GM11168 (cell line): ENCODE data around the gene NPAS2.

Experiments used
- in situ Hi-C: fragments of 300-500 bp; cut with MboI; formaldehyde crosslinking; loops from one replicate; pipeline ENCODE4 v1.12.0; 2022; ENCODE audit warnings: low sequenced_read_pairs; ENCODE audit not compliant: unreplicated experiment

The NPAS2 gene

DNA sequence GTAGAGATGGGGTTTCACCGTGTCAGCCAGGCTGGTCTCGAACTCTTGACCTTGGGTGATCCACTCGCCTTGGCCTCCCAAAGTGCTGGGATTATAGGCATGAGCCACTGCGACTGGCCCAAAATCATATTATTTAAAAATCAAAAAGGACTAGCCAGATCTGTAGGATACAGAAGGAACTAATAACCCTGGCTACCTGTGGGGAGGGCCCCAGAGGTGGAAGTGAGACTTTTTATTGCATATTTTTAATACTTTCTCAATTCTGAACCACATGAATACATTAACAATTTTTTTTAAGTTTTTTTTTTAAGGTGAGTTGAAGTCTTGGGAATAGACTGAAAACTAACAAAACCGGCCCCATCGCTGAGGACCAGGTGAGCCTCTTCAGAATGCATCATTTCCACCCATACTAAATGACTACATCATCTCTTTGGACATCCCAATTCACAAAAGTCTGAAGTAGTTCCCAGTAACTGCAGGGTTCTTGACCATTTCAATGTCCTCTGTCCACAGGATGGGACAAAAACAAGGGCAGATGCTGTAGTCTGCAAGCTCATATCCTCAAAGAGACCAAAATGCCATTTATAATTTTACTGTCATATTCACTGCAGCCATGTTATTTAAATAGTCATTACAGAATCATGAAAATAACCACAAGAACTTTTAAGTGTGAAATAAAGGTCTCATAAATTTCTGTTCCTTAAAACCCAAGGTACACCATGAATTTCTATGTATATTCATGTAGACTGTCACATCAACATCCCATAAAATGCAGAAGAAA, 203.6 kb downstream of the NPAS2 start:
- in situ Hi-C loops, result no loop called here

DNA sequence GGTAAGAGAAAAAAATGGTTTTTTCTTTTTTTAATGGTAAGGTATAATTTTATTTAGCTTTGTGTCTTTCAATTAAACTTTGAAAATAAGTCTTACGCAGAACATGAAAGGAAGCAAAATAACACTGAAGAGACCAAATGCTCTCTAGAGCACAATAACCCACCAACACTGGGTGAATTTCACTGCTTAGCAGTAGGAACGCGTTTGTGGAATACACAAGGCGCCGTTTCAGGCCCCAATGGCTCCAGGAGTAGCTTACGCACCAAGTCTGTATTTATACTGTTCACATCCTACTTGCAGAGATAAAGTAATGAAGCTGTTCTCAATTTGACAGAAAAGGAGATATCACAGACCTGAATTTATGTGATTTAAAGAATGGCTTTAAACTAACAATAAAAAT, 205.6 kb downstream of the NPAS2 start:
- in situ Hi-C loops, result no loop called here

DNA sequence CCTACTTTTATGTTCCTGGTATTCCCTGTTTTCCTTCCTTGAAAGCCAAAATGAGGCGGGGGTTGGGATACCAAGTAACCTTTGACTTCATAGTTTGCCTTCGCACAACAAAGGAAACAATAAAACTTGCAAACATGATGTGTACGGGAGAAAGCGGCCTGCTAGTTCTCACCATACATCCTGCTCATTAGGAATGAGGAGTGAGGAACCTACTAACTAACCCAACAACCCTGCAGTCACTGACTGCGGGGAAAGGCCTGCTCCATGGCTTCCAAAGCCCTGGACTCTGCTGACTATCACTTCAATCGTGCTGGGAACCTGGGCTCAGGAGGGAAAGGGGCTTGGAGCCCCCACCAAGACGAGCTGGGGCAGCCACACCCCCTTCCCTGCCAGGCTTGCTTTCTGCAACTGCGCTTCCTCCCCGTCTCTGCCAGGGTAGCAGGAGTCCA, 206.3 kb downstream of the NPAS2 start:
- in situ Hi-C loops, result no loop called here

DNA sequence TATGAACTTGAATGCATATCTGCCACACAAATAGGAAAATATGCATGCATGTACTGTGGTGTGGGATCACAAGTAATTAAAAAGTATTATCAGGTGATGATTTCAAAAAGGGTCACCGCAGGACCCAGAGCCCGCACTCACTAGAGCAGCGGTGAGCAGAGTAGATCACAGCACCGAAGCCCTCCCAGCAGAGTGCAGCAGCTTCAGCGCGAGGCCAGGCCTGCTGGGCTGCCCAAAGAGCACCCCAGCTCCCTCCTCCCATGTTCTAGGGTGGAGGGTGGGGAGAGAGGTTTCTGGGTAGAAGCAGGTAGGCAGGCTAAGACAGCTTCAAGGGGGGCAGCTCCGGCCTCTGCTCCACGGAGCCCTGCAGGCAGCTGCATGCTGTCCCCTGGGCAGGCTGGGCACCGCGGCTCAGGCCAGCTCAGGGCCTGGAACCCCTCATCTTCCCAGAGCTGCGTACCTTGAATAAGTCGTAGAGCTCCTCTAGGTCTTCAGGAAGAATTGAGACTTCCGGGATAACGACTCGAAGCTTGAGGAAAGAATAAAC, 207.1 kb downstream of the NPAS2 start:
- in situ Hi-C loops, result no loop called here

DNA sequence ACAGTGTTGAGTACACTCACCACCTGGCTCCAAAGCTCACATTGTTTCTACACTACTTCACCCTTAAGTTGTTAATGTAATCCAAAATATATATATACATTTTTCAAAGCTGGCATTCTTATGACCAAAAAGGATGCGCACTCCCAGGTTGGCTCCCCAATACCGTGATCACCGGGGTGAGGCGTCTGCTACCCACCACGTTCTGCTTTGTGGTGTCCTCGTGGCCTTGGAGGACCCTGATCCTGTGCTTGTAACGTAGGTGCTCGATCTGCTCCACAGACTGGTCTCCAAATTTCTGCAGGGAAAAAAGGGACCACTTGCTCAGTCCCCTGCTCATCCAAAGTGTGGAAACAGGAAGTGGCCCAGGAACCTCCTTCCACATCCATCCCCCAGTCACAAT, 207.9 kb downstream of the NPAS2 start:
- in situ Hi-C loops, result no loop called here

DNA sequence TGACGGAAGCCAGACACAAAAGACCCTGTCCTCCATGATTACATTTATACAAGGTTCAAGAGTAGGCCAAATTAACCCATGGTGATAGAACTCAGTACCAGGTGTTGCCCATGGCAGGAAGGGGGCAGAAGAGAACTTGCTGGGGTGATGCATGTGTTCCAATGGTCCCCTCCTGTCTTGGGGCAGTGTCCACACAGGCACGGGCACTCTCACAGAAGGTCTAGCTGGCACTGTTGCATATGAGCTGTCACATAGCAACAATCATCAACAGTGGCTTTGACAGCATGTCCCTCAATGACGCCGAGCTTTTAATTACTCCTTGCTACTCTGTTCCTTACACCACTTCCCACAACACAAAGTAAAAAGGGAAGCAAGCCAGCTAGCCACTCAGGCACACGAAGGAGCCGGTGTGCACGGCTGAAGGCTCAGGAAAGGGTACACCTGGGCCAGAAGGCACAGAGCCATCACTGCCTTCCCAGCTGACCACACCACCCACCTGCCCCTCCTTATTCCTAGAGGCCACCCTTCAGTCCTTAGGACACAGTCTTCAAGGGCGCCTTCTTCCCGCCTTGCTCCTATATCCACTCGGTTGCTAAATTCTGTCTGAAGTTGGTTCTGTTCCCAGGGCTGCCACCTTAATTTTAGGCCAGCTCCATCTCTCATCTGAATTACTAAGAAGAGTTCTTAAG, 211.1 kb downstream of the NPAS2 start:
- in situ Hi-C loops, result no loop called here

DNA sequence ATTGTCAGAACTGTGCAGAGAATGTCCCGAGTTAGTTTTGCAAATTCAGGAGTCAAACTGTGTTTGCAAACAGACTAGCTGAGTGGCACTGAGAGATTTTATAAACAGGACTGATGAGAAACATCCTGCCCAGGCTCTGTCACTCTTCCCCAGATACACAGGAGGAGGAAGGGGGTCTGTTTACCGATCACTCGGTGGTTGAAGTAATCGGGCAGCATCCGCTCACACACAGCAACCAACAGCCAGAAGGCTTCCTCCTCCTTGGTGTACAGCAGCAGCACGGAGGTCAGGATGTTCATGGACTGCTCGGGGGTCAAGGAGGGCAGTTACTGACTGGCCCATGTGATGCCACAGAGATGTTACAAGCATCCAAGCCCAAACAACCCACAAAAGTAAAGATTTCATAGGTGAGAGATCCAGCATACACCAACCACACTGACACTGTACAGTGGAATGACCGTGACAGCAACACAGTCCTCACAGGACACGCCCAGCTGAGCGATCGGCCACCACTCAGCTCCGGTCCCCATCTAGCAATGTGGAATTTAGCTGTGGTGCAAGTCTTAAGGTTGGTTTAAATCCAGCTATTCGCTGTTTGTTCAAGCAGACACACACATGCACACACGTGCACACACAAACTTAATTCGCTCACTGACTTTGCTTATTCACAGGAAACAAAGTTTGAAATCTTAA, 212.3 kb downstream of the NPAS2 start:
- in situ Hi-C loops, result no loop called here

DNA sequence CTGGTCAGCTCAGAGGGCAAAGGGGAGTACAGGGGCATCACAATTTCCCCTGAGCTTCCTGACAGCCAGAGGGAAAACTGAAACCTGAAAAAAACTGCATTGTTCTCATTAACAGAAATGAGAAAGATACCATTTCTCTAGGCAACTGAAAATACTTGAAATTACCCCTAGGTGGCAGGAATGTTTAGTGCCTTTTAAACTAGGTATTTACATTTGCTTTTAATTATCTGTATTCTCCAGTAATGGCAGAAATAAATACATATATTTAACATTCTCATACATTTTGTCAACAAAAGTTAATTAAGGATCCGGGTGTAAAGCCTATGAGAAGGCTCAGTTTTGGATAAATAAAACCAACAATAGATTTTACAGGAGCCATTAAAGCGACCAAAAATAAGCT, 216.6 kb downstream of the NPAS2 start:
- in situ Hi-C loops, result no loop called here

DNA sequence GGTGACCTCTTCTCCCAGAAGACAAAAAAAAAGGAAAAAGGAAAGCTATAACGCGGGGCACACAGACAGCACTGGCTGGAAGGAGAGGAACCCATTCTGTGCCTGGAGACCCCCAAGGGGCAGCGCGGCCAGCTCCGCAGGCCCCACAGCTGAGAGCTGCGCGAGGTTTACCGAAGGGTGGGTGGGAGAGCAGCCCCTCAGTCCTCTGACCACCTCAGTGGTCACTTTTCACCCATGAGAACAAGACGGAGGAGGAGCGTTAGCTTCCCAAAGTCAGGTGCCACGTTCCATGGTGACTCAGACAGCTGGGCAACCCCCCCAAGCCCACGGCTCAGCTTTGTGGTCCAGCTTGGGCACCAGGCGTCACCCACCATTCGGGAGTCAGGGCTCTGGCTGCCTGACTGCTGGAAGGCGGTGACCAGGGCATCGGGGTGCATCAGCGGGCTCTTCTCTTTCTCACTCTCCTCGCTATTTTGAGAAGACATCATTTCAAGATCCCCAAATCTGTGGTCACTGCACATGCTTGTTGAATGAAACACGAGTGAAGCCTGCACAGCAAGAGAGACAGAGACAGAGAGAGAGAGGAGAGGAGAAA, 217.3 kb downstream of the NPAS2 start:
- in situ Hi-C loops, result no loop called here

DNA sequence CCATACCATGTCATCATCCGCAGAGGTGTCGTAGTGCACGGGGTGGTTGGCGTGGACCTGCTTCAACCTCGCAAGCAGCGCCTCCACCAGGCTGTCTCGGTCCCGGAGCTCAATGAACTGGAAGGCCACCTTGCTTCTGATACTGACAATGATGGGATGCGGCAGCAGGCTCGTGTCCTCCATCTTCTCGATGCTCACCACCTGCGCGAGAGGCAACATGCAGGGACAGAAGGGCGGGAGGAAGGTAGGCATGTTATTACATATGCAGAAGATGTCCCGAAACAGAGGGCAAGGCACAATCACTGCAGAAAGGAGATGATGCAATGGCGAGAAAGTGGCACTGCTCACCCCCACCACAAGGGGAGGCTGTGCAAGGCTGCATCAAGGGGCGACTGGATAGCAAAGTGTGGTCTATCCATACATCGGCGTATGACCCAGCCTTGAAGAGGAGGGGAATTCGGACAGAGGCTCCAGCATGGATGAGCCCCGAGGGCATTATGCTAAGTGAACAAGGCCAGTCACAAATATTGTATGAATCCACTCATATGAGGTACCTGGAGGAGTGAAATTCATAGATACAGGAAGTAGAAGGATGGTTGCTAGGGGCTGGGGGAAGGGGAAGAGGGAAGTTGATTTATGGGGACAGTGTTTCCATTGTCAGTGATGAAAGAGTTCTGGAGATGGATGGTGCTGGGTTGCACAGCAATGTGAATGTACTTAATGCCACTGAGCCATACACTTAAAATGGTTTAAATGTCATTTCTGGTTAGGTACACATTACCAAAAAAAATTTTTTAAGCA, 218.7 kb downstream of the NPAS2 start:
- in situ Hi-C loops, result no loop called here

DNA sequence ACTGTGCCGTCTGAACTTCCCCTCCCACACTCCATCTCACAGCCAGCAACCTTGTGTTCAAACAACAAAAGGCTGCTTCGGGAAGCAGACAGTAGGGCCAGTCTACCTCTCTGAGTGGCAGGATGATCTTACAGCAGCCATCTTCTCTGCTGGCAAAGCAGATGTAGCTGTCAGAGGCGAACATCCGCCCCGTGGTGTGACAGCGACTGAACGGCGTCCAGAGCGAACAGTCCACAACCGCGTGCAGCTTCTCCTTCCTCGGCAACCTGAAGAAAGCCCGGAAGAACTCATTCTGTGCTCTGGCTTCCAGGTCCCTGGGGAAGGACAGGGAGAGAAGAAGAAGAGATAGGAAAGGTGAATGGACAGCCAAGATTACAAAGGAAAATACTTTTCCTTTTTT, 220.1 kb downstream of the NPAS2 start:
- in situ Hi-C loops, result no loop called here

DNA sequence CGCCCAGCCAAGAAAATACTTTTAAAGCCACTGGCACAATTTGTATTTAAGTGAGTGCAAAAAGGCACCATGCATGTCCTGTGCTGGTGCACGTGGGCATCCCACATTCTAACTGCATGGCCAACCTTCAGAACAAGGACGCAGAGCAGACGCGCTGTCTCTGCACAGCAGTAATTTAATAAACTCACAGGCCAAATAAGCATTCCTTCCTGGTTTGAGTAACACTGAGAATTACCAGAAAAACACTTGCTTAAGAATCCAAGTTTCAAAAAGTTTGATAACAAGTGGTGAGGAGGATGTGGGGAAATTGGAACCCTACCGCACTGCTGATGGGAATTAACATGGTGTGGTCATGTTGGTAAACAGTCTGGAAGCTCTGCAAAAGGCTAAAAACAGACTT, 220.8 kb downstream of the NPAS2 start:
- in situ Hi-C loops, result no loop called here

DNA sequence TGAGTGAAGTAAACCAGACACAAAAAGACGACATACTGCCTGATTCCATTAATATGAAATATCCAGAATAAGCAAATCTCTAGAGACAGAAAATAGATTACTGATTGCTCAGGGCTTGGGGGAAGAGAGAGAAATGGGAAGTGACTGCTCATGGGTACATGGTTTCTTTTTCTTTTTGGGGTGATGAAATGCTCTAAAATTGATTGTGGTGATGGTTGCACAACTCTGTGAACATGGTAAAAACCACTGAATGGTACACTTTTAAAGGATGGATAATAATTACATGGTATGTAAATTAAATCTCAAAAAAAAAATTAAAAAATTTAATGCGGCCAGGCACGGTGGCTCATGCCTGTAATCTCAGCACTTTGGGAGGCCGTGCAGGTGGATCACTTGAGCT, 221.5 kb downstream of the NPAS2 start:
- in situ Hi-C loops, result no loop called here

DNA sequence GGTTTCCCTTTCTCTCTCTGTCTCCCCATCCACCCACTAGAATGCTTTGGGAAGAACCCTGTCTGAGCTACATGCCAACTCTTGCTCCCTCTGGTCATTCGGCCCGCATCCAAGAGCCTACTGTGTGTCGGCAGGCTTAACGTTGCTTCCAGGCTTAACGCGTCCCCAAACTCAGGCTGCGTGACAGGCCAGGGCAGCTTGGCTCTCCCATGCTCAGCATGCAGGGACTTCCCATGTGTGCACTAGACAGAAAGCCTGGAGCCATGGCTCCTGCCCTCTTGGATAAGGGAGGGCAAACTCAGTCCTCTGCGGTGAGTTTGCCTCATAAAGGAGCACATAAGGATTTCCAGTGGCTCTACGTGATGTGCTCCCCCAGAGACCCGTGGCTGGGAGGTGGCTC, 225.4 kb downstream of the NPAS2 start:
- in situ Hi-C loops, result no loop called here
